Chondrocyte (in vitro differentiated cells): ENCODE results near the gene P2RX3. TPM values are rescaled to one million over a fixed set of nuclear protein-coding genes. Genes with fewer than 3 reads are reported as not detected.
"Not testable (repeated sequence)": the region's sequence is repeated elsewhere in the genome, so short reads cannot be mapped to it uniquely, and the experiment has no call there.

ENCODE experiments used
- DNase-seq: peaks from one replicate; pipeline ENCODE4 v3.0.0; 2021; ENCODE audit warnings: mixed read lengths, low spot score
- H3K27ac Mint-ChIP-seq: one replicate; pipeline ENCODE4 v1.8.0; 2021; ENCODE audit warnings: mild to moderate bottlenecking, moderate library complexity, mixed read lengths; ENCODE audit not compliant: unreplicated experiment
- H3K27me3 Mint-ChIP-seq: 2 replicates; pipeline ENCODE4 v1.8.0; 2021; ENCODE audit warnings: low read depth, mixed read lengths
- H3K36me3 Mint-ChIP-seq: 2 replicates; pipeline ENCODE4 v1.8.0; 2021; ENCODE audit warnings: low read depth, mixed read lengths
- H3K4me1 Mint-ChIP-seq: 2 replicates; pipeline ENCODE4 v1.8.0; 2021; ENCODE audit warnings: low read depth, mild to moderate bottlenecking, mixed read lengths
- H3K4me3 Mint-ChIP-seq: one replicate; pipeline ENCODE4 v1.8.0; 2021; ENCODE audit warnings: mild to moderate bottlenecking, moderate library complexity, mixed read lengths; ENCODE audit not compliant: unreplicated experiment
- H3K9me3 Mint-ChIP-seq: 2 replicates; pipeline ENCODE4 v1.8.0; 2021; ENCODE audit warnings: low read depth, mixed read lengths
- long read RNA-seq: library from polyadenylated mRNA; stranded (forward); transcript quantifications from one replicate; pipeline ENCODE4 v2.0.0, GENCODE V29; 2021
- total RNA-seq: library from RNA; stranded (reverse); gene quantifications from 3 replicates; pipeline ENCODE4 v1.2.1, GENCODE V29; 2021
- TF ChIP-seq, protein P1 (sequence below): fragments of 200-600 bp; sonication (generic); IDR thresholded peaks from 2 replicates; pipeline ENCODE4 v1.5.0; 2021; ENCODE audit warnings: antibody characterized with exemption, mild to moderate bottlenecking, moderate library complexity

P2RX3 gene
- total RNA-seq = not detected in 3 replicates
- long read RNA-seq = 0 reads

DNA sequence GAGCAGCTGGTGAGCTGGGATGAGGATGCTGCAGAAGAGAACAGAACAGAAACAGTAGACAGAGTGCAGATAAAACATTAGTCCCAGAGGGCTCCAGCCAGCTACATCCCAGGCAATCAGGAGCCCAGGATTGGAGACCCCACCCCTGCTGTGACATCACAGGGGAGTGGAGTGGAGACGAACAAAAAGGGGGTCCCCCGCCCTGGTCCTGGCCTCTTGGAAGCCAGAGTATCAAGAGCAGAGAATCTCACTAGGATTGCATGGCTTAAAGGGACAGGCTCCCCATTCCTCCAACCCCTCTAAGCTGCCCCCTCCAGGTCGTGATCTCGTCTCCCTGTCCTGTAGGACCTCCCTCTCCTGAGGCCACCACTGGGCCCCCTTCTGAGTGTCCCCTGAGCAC lies at the start of gene P2RX3:
Gene P2RX3 (plus strand): TSS at position 211 of the 400 bp plus-strand sequence. CDS start 199 bp downstream, outside the sequence.
- Mint-ChIP-seq H3K9me3 (no peaks in the 10 kb centered on the region), H3K27ac (peak within 1 kb of the TSS; percentile 71)

DNA sequence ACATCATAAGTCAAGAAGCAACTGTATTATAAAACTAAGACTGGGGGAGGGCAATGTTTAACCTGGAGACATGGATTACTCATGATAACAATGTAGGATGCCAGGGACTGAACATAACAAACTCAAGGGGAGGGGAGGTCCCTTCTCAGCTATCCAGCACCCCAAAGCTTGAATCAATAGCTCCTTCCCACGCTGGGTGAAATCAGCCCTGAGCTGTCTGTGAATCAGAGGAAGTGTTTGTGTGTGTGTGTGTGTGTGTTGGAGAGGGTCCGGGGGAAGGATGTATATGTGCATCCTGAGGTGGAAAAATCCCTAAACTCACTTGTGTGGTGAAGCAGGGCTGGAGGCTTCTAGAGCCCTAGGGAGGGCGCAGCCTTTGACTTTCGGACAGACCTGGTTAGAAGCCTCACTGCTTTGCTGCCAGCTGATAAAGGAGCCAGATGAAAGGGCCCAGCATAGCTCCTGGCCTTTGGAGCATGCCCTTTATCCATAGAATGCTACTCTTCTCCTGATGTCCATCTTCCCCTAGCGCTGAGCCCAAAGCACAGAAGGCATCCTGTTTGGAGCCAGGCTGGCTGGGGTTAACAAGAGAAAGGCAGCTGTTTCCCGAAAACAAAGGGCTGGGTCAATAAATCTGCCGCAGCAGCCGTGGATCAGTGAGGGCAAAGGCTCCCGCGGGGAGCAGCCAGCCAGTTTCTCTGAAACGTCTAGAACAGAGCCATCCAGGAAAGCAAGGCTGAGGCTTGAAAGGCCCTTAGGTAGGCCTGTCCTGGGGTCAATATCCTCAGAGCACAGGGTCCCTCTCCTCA lies 49.2 kb upstream of the P2RX3 start:
- no peak for DNase-seq
- no peaks in the 10 kb centered on the region for H3K9me3 Mint-ChIP-seq
- peaks cover 33% of the 10 kb centered on the region for H3K4me1 Mint-ChIP-seq
- H3K4me3 Mint-ChIP-seq = no peak overlapping the region
- H3K27ac Mint-ChIP-seq = peak overlapping the region; percentile 27
- TF ChIP-seq, protein P1, sequence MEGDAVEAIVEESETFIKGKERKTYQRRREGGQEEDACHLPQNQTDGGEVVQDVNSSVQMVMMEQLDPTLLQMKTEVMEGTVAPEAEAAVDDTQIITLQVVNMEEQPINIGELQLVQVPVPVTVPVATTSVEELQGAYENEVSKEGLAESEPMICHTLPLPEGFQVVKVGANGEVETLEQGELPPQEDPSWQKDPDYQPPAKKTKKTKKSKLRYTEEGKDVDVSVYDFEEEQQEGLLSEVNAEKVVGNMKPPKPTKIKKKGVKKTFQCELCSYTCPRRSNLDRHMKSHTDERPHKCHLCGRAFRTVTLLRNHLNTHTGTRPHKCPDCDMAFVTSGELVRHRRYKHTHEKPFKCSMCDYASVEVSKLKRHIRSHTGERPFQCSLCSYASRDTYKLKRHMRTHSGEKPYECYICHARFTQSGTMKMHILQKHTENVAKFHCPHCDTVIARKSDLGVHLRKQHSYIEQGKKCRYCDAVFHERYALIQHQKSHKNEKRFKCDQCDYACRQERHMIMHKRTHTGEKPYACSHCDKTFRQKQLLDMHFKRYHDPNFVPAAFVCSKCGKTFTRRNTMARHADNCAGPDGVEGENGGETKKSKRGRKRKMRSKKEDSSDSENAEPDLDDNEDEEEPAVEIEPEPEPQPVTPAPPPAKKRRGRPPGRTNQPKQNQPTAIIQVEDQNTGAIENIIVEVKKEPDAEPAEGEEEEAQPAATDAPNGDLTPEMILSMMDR = no peak
- no peaks in the 10 kb centered on the region for H3K27me3 Mint-ChIP-seq
- H3K36me3 Mint-ChIP-seq = peaks cover 3% of the 10 kb centered on the region

More for the DNA sequence above, at the start of gene P2RX3:
- DNase-seq = no peak
- TF ChIP-seq, protein P1 = no peak
- Mint-ChIP-seq H3K36me3 (peaks cover 1% of the 10 kb centered on the region), H3K4me1 (peaks cover 23% of the 10 kb centered on the region), H3K4me3 (no peak within 1 kb of the TSS), H3K27me3 (peaks cover 14% of the 10 kb centered on the region)

DNA sequence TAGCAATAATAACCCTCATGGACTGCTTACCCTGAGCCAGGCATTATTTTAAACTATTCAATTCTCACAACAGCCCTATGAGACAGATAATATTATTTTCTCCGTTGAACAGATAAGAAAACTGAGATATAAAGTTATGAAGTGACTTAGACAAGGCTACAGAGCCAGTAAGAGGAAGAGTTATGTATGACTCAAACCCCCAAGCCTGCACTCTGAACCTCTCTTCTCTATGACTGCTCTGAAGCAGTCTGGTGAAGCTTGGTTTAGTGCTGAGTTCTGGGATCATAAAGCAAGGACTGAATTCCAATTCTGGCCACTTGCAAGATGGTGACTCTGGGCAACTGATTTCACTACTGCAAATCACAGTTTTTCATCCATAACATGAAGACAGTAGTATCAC lies 47.9 kb upstream of the P2RX3 start:
- Mint-ChIP-seq H3K36me3 (peaks cover 3% of the 10 kb centered on the region), H3K27ac (peak overlapping the region; percentile 9), H3K4me1 (peaks cover 44% of the 10 kb centered on the region), H3K27me3 (no peaks in the 10 kb centered on the region), H3K9me3 (no peaks in the 10 kb centered on the region), H3K4me3 (no peak overlapping the region)
- TF ChIP-seq, protein P1 = no peak
- DNase-seq = no peak

DNA sequence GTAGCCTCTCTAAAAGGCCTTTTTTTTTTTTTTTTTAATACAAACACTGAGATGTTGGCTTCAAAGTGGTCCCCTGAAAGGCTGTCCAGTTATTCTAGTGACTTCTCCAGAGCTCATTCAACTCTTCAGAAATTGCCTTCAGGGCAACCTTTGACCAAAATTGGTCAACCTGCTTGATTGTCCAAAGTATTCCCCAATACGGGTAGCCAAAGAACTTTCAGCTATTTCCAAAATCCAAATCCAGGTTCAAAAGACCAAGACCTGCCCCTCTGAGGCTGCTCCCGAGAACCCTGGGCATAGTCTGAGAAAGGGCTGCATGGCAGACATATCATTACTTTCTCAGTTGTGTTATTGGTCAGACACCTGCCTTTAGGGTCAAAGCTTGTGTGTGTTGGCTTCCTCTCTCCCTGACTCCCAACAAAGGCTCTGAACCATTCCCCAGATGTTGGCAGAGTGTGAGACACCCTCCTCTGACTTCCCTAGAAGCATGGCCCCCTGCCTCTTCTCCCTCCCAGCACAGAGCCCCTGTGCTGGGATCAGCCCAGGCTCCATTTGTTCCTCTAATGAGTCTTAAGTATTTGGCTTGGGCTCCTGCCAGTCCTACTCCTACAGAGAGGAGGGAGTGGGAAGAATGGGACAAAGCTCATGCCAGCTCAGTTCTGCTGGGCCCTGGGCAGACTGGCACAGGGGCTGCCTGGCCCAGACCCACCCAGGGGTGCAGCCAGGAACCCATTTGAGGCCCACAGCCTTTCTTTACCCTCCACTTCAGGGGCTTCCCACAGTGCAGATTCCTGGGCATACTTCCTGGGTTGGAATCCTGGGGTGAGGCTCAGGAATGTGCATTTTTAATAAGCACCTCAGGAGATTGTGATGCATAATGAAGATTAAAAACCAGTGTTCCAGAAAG lies 43.7 kb upstream of the P2RX3 start:
- H3K4me1 Mint-ChIP-seq = peaks cover 40% of the 10 kb centered on the region

DNA sequence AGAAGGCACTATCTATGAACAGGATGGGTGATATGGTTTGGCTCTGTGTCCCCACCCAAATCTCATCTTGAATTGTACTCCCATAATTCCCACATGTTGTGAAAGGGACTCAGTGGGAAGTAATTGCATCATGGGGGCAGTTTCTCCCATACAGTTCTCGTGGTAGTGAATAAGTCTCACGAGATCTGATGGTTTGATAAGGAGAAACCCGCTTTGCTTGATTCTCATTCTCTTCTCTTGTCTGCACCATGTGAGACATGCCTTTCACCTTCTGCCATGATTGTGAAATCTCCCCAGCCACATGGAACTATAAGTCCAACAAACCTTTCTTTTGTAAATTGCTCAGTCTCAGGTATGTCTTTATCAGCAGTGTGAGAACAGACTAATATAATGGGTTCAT lies 41.9 kb upstream of the P2RX3 start:
- peak overlapping the region; percentile 57 for H3K27ac Mint-ChIP-seq
- DNase-seq, H3K27me3 Mint-ChIP-seq, H3K9me3 Mint-ChIP-seq, H3K4me3 Mint-ChIP-seq: not testable (repeated sequence)
- H3K4me1 Mint-ChIP-seq = peaks cover 30% of the 10 kb centered on the region
- H3K36me3 Mint-ChIP-seq = peaks cover 35% of the 10 kb centered on the region

More for the DNA sequence above, 43.7 kb upstream of the P2RX3 start:
- Mint-ChIP-seq H3K4me3 (peak overlapping the region; percentile 8), H3K9me3 (peaks cover under 1% of the 10 kb centered on the region), H3K36me3 (peaks cover 20% of the 10 kb centered on the region), H3K27ac (peak overlapping the region; percentile 93), H3K27me3 (no peaks in the 10 kb centered on the region)
- DNase-seq = no peak
- TF ChIP-seq, protein P1 = no peak
